ENCODE results near the gene HIC2.
"Not testable (repeated sequence)": the region's sequence is repeated elsewhere in the genome, so short reads cannot be mapped to it uniquely, and the experiment has no call there.

HIC2 gene

GRCh38 chr22:21435998-21436810 is 19.0 kb downstream of the HIC2 start:
- DNase-seq (ENCODE audit: low read depth, low spot score) = not testable (repeated sequence)

GRCh38 chr22:21438013-21438412 is 20.8 kb downstream of the HIC2 start:
- DNase-seq (ENCODE audit: low read depth, low spot score) = not testable (repeated sequence)

- not testable (repeated sequence) for DNase-seq (ENCODE audit: low read depth, low spot score)
Measured at GRCh38 chr22:21440018-21440636, 23.0 kb downstream of the HIC2 start.

- not testable (repeated sequence) for DNase-seq (ENCODE audit: low read depth, low spot score)
Measured at GRCh38 chr22:21440676-21441075, 23.5 kb downstream of the HIC2 start.

GRCh38 chr22:21441170-21441569 is 24.0 kb downstream of the HIC2 start:
- not testable (repeated sequence) for DNase-seq (ENCODE audit: low read depth, low spot score)

GRCh38 chr22:21442123-21442522 is 25.0 kb downstream of the HIC2 start:
- not testable (repeated sequence) for DNase-seq (ENCODE audit: low read depth, low spot score)

GRCh38 chr22:21442646-21443045 is 25.5 kb downstream of the HIC2 start:
- not testable (repeated sequence) for DNase-seq (ENCODE audit: low read depth, low spot score)

GRCh38 chr22:21443057-21443734 is 26.0 kb downstream of the HIC2 start:
- DNase-seq (ENCODE audit: low read depth, low spot score) = no peak

GRCh38 chr22:21443735-21444421 is 26.7 kb downstream of the HIC2 start:
- DNase-seq (ENCODE audit: low read depth, low spot score) = no peak

GRCh38 chr22:21444701-21445436 is 27.7 kb downstream of the HIC2 start:
- DNase-seq (ENCODE audit: low read depth, low spot score) = no peak

GRCh38 chr22:21445437-21446127 is 28.4 kb downstream of the HIC2 start:
- DNase-seq (ENCODE audit: low read depth, low spot score) = no peak

- DNase-seq (ENCODE audit: low read depth, low spot score) = no peak
Measured at GRCh38 chr22:21446128-21446826, 29.1 kb downstream of the HIC2 start.

- no peak for DNase-seq (ENCODE audit: low read depth, low spot score)
Measured at GRCh38 chr22:21446827-21447690, 29.9 kb downstream of the HIC2 start.

GRCh38 chr22:21447694-21448402 is 30.7 kb downstream of the HIC2 start:
- no peak for DNase-seq (ENCODE audit: low read depth, low spot score)

GRCh38 chr22:21448627-21449416 is 31.7 kb downstream of the HIC2 start:
- no peak for DNase-seq (ENCODE audit: low read depth, low spot score)

- no peak for DNase-seq (ENCODE audit: low read depth, low spot score)
Measured at GRCh38 chr22:21449531-21450319, 32.6 kb downstream of the HIC2 start.

All from activated CD4-positive, CD25-positive, alpha-beta regulatory T cell treated with anti-CD3 and anti-CD28 coated beads, Interleukin-2, amount 50 U/mL, for 16 hours (primary cell).